ENCODE data around the gene TRAPPC3L.
A peak's percentile ranks its signal among the peaks of the same experiment; 100 is the strongest.

The TRAPPC3L gene

DNA sequence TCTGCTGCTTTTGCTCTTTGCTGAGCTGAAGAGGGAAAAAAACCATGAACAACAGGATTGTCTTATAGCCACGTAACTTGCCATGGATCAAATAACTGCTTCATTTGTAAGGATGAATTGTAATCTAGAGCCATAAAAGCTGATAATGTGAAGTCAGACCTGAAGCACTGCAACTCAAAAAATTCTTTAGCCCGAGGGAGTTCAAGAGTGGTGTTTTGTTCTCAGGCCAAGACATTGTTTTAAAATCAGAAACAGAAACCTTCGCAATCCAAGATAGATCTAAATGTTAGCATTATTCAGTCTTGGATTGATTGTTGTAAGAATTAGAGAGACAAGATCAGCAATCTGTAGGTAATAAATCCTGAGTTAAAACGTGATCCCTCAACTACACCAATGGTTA is at the start of gene TRAPPC3L:
TRAPPC3L (minus strand) TSS at position 34 of the 400 bp plus-strand sequence. CDS start 170 bp downstream, outside the sequence.
- DNase-seq (ENCODE audit: low read depth in 2 of 2), result no peak

DNA sequence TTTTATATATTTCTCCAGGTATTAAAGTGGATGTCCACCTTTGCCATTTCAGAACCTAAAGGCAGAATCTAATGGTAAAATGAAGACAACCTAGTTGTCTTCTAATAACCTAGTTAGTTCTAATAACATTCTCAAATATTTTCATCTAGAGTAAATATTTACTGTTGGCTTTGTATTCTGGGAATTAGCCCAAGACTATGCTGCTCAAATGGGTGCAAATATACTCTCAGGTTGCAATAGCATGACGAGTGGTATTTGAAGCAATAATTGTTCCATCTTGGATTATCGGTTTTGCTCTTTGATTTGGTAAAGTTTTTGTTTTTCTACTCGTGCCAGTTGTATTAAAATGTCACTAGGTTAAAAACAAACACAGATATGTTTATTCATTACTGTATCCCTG is 49.8 kb upstream of the TRAPPC3L start:
- DNase-seq (ENCODE audit: low read depth in 2 of 2), result no peak

DNA sequence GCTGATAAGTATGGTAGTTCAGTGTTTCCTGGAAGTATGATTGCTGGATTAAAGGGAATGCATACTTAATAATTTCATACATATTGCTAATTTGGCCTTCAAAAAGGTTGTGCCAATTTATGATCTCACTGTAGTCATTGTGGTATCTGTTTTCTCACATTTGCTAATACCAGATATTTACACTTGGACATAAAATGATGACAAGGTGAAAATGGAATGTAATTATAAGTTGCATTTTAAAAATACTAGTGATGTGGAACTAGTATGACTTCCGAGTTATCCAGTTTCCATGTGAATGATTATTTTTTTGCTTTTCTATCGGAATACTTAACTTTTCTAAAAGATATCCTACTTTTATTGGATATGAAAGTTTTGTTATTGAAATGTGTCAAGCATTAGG is 41.3 kb upstream of the TRAPPC3L start:
- DNase-seq (ENCODE audit: low read depth in 2 of 2), result no peak

DNA sequence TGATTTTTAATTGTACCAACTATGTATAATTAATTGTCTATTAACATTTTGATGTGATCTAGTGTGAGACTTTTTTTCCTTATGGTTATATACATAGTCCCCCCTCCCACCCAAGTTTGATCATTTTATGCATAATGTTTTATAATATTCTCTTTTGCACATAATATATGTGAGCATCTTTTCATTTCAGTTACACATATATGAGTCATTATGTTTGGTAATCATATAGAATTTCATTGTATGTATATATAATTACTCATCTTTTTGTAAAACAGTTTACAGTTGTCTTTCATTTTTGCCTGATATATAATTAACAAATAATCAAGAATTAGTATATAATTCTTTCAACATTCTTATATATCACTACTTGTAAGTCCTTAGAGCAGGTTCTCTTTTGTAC is 40.8 kb upstream of the TRAPPC3L start:
- no peak for DNase-seq (ENCODE audit: low read depth in 2 of 2)

DNA sequence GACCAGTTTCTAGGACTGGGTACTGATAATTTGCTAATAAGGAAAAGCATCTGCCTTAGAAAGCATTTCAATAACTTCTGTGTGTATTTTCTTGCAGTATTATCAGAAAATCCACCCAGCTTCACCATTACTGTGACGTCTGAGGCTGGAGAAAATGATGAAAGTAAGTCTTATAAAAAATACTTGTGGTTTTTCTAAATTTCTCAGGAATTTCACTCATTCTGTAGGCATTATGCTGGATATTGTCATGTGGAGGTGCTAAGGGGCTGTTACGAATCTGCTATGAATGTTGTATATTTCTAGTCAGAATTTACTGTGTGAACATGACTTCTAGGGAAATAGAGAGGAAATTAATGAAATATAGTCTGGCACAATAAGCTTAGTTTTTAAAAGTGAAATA is 34.7 kb upstream of the TRAPPC3L start:
- DNase-seq (ENCODE audit: low read depth in 2 of 2), result no peak

DNA sequence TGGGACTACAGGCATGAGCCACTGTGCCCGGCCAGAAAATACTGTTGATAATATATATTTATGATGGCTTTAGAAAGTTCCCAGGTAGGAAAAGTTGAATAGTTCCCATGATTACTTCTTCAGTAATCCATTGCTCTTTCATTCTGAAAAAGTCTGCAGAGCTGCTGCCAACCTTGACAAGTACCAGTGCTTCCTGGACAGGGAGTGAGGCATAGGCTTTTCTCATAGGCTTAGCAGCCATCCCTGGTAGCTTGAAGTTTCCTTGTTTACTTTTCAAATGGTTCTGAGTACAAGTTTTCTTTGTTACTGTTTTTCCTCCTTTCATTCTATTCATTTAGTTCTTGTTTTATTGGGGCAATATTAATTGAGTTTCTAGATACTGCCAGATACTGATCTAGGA is 33.7 kb upstream of the TRAPPC3L start:
- no peak for DNase-seq (ENCODE audit: low read depth in 2 of 2)

DNA sequence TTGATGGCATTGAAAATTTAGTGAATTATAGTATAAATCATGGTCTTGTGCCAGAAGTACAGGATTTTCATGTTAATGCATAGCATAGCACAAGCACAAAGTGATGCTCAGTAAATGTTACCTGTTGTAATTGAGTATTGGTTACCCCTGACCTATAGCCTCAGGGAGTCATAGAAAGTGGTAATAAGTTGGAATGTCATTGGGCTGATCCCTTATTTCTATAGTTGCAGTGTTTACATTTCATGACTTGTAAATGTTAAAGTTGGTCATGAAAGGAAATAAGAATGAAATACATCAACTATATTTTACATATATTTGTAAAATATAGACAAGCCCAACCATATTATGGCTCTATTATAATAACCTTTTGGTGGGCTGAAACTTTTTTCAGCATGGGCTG is 32.9 kb upstream of the TRAPPC3L start:
- DNase-seq (ENCODE audit: low read depth in 2 of 2), result no peak

DNA sequence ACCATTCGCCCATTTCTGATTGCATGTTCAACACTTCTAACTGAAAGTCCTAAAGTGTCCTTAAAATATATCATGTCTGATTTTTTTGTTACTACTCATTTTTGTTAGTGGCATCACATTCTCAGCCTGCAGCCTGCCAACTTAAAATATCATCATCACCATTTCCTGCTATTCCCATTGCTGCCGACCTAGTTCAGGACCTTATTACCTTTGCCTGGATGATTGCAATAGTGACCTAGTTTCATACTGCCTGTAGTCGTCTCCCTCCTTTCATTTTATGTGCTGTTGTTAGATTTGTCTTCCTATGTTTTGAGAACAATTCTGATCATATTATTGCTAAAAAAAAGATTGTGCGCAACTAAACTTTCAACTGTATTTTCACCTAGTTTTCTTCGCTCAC is 32.0 kb upstream of the TRAPPC3L start:
- no peak for DNase-seq (ENCODE audit: low read depth in 2 of 2)

DNA sequence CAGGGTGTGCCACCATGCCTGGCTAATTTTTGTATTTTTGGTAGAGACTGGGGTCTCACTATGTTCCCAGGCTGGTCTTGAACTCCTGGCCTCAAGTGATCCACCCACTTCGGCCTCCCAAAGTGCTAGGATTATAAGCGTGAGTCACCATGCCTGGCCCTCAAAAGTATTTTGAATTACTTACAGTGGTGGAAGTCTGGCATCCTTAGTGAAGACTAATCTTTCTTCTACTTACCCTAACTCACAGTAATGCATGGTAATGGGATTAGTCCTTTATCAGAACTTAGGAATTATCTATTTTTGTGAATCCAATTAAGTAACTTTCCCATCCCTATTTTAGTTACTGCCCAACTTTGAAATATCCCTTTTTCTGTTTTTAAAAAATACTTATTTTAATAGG is 29.7 kb upstream of the TRAPPC3L start:
- no peak for DNase-seq (ENCODE audit: low read depth in 2 of 2)

DNA sequence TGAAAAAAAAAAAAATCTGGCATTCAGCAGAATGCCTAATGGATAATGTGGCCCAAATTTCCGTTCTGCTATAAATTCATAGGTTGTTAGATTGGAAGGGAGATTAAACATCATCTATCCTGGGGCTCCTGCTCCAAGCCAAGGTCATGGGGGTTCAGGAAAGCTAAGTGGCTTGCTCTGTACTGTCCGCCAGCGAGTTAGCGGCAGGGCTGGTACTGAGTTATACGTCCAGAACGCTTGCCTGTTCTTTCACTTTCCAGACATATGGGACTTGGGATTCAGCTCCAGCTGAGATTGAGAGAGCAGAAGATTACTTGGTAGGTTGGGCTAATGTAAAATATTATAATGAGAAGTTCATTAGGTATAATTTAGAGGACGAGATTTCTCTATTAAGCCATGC is 26.7 kb upstream of the TRAPPC3L start:
- DNase-seq (ENCODE audit: low read depth in 2 of 2), result no peak

DNA sequence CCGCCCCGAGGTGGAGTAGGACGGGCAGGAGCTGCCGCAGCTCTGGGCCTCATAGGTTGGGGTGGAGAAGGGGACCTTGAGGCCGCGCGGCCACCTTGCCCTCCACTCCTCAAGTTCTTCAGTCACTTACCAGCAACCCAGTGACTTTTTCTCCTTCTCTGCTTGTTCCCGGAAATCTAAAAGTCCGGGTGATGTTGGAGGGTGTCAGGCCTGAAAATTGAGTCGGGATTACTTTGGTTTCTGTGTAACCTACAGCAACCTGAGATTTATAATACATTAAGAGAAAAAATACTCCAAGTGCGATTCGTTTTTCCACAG is 26.2 kb upstream of the TRAPPC3L start:
- no peak for DNase-seq (ENCODE audit: low read depth in 2 of 2)

DNA sequence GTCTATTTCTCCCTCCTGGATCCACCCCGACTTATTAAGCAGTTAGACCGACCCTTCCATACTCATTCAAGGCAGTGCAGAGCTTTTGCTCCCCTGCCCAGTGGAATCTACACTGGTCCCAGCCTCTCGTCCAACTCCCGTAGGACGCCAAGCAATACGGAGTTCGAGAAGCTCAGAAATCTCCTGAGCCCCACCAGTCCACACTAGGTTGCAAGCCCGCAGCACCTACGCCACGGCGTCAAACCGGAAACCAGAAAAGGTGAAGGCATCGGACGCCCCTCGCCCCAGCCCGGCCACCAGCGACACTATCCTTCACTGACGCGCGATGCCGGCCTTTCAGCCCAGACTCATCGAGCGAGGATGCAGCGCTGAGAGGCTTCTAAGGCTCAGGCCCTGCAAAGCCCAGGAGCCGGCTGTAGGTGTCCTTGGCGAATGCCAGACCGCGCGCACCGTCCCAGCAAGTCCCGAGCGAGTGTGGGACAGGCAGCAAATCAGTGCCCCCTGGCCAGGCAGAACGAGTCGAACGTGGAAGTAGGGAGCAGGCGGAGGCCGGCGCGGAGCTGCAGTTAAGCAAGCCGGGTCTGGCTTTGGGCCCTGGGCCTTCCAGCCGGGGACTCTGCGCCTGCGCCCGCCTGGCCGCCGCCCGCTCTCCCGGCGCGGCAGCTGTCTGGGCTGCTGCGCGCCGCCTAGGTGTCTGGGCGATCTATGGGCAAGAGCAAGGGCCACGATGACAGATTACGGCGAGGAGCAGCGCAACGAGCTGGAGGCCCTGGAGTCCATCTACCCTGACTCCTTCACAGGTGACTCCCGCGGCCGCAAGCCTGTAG is 25.6 kb upstream of the TRAPPC3L start, which contains the start of gene RWDD1:
RWDD1 (plus strand) TSS at position 649 of the 827 bp plus-strand sequence; CDS start at position 728, 79 bp downstream.
- peak; percentile 95 to 98 for DNase-seq (ENCODE audit: low read depth in 2 of 2)

DNA sequence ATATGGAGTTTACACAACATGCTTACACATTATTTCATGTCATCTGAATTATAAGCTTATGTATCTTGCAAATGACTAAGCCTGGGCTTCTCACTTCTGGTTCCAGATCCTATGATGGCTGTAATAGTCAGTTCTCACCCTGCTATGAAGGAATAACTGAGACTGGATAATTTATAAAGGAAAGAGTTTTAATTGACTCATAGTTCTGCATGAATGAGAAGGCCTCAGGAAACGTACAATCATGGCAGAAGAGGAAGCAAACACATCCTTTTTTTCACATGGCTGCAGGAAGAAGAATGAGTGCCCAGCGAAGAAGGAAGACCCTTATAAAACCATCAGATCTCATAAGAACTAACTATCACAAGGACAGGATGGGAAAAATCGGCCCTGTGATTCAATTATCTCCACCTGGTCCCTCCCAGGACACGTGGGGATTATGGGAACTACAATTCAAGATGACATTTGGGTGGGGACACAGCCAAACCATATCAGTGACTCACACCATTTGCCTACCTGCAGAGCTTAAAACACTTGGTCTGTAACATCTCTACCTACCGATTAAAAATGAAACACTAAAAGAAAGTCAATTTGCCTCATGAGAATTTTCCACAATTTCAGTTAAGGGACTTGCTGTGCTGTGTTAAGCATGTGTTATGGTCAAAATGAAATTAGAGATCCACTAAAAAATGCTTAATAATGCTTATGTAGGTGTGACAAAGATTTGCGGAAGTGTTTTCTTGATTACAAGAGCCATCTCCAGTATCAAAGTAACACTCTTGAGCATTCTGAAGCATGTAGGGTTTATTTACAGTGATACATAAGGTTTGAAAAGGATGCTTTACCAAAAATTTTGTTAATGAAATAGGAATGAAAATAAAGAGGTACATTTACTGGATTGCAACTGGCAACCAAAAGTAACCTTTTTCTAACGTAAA is 23.6 kb upstream of the TRAPPC3L start:
- DNase-seq (ENCODE audit: low read depth in 2 of 2), result no peak

DNA sequence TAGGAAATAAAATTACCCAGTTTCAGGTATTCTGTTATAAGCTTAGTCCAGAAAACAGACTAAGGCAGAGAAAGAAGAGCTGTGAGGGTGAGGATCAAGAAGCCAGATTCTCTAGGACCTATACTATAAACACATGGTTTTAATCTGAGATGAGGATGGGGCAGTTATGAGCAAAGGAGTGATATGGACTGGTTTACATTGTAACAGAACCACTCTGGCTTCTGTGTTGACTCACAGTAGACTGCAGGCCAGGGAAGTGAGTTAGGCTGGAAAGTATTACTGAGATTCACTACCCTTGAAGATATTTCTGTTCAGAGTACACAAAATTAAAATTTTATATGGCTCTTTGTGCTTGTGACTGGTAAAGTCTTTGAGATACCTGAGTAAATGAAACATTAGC is 22.6 kb upstream of the TRAPPC3L start:
- DNase-seq (ENCODE audit: low read depth in 2 of 2), result no peak

DNA sequence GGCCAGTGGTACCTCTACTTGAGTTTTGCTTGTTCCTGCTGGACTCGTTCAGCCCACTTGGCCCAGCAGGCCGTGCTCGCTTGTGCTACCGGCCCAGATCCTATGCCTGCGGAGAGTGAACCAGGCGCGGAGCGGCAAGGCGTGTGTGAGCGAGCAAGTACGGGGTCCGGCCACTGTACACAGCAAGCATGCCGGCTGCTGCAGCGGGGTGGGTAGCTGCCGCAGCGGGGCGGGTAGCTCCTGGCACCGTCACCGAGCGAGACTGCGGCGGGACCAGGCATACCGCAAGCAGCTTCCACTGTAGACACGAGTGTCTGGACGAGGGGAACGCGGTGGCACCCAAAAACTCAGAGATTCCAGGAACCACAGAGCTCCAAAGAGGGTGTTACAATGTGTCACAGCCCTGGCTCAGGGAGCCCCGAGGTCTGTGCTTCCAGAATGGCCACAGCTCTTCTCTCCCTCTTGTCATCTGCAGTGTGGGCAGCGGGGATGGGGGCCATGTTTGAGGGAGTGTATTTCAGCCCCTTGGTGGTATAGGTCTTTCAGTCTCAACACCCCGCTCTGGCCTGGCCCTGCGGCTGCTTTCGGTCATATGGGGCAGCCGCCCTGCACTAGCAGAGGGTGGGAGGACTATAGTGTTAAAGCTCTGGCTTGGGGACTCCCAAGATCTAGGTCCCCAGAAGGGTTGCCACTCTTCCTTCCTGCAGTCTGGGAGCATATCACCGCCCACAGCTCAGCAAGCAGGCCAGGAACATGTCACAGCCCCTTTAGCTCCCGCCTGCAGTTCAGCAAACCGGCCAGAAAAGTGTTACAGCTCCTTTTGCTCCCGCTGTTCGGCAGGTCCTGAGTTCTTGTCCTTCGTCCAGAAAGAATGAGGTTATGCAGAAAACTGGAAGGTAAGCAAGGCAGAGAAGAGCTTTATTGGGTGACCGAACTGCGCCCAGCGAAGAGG is 19.7 kb upstream of the TRAPPC3L start:
- DNase-seq (ENCODE audit: low read depth in 2 of 2), result no peak

DNA sequence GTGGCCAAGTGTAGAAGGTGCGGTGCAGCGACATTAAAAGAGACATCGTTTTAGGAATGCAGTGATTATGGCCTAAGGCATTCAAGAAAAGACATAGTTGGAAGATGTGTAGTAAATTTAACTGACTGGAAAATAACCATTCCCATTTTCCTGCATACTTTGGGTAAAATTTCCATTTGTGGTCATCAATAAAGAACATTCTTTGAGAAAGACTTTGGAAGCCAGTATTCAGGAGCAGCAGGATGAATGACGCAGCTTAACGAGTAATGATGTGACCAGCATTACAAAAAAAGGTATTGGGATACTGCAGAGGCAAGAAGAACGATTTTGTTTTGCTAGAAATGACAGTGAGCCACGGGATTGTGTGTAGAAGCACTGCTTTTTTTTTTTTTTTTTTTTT is 18.8 kb upstream of the TRAPPC3L start:
- DNase-seq (ENCODE audit: low read depth in 2 of 2), result no peak

DNA sequence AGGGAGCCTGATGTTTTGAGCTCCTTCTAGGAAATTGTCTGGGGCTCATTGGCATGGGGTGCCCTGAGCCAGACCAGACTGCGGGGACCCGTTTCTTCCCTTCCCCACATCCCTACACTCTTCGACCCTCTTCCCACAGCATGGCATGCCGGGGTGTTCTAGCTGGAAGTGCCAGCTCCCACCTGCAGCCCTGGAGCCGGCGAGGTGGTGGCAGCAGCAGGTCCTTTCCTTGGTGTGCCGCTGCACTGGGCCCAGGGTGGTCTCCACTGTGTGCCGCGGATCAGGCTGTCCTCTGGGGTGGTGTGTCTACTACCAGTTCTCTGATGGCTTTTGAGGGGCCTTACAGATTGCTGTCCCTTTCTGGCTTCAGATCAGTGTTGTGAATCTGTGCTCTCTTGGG is 18.3 kb upstream of the TRAPPC3L start:
- no peak for DNase-seq (ENCODE audit: low read depth in 2 of 2)

DNA sequence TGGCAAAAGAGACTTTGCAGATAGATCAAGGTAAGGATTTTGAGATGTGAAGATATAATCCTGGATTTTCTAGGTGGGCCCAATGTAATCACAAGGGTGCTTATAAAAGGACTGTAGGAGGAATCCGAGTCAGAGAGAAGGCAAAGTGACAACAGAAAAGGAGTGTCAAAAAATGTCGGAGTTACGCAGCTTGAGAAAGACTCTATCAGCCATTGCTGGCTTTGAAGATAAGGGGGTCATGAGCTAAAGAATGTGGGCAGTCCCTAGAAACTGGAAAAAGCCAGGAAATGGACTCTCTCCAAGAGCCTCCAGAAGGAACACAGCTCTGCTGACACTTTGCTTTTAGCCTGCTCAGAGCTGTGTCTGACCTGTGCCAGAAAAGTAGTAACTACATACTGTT is 17.1 kb upstream of the TRAPPC3L start:
- no peak for DNase-seq (ENCODE audit: low read depth in 2 of 2)

DNA sequence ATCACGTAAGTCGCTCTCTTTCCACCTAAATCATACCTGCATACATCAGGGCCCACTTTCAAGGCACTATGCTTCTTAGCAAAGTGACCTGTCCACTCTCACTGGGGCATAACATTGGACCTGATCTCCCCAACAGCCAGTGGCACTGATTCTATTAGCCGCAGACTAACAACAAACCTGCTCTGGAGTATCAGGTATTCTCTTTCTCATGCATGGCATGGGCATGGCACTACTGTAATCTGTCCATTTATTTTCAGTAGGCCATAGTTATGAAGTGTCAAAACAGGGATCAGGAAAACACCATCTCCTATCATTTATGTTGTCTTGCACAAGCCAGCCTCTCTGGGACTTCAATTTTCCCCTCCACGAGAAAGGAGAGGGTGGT is 16.5 kb upstream of the TRAPPC3L start:
- no peak for DNase-seq (ENCODE audit: low read depth in 2 of 2)

DNA sequence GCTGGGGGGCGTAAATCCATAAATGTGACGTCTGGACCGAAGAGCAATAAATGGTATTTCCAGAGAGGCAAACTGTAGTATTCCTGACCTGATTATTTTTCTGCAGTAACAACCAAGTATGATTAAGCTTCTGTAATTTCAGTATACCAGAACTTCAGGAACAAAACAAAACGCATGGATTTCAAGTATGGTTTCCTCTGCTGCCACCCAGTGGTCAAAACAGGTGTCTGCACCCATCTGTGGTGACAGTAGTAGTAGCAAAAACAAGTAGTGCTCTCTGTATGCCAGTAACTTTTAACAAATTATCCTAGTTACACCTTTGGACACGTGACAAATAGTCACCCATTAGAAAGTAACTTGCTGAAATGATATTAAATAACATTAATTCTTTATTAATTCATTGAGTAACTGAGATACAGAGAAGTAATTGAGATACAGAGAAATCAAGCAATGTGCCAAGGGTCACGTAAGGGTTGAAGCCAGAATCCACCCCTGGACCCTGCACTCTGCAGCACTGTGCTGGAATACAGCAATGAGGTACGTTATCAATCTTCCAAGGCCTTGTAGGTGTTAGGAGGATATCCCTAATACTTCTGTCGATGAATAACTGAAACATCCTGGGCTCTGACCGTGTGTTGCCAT is 16.0 kb upstream of the TRAPPC3L start:
- peak; percentile 24 to 67 for DNase-seq (ENCODE audit: low read depth in 2 of 2)

DNA sequence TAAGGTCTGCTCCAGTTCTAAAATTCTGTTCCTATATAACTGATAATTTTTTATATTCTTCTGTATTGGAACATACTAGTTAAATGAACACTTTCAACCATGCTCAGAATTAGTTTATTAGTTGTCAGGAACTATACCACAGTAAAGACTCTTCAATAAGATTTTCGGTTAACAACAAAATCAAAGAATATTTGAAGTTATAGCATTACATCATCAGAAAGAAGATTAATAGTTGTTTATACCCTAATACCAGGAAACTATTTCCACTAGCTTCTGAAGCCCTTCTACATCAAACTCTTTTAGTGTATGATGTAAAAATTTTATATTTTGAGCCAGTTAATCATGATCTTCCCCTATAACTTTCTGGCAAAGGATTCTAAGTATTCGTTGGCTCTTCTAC is 14.6 kb upstream of the TRAPPC3L start:
- DNase-seq (ENCODE audit: low read depth in 2 of 2), result no peak

All from stimulated activated CD4-positive, alpha-beta T cell treated with anti-CD3 and anti-CD28 coated beads, Interleukin-12 subunit alpha, Interleukin-12 subunit beta, amount 100 ng/mL, for 24 hours (primary cell).